ENCODE data around the gene EXOC8. TPM values are rescaled to one million over a fixed set of nuclear protein-coding genes. Genes with fewer than 3 reads are reported as not detected.

The EXOC8 gene
- total RNA-seq, 1 experiment from 2014 or later = 12.7 TPM

DNA sequence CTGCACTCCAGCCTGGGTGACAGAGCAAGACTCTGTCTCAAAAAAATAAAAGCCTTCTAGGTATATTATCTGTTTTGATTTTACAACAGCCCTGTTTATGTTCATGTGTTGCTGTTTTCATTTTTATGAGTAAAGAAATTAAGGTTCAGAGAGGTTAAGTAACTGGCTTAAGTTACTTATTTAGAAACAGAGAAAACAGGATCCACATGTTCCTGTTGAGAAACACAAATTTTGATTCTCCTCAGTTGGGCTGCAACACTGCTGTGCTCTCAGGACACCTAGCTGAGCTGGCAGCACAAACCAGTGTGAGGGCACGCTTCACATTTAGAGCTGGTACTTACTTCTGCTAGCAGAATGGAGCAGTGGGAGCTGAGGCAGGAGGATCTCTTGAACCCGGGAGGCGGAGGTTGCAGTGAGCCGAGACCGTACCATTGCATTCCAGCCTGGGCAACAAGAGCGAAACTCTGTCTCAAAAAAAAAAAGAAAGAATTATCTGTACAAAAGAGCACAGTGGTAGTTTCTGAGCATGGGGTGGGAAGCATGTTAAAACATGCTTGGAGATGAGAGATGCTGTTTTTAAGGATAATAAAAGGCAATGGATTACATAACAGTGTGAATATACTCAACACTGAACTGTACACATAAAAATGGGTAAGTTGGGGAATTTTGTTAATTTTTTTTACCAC, 2.8 kb upstream of the EXOC8 start:
- H3K79me2 ChIP-seq (ENCODE audit: insufficient read depth, low read length) = peaks cover 70% of the 10 kb centered on the region
- ATAC-seq (no peak), DNase-seq (ENCODE audit: low read depth, low spot score) (no peak)
- peaks cover 3 to 6% of the 10 kb centered on the region in 2 experiments; a peak in 3 of 4 replicates for H3K36me3 ChIP-seq (ENCODE audit: control insufficient read depth in 1 of 2, insufficient read depth in 2 of 2, low read length in 2 of 2)
- TF ChIP-seq REST (IDR thresholded peaks at IDR 0.05; ENCODE audit: low read depth) (no peak), EZH2phosphoT487 (IDR thresholded peaks at IDR 0.05; ENCODE audit: borderline replicate concordance) (no peak)
- no peaks in the 10 kb centered on the region for H4K20me1 ChIP-seq (ENCODE audit: insufficient read depth)
- H3K9ac ChIP-seq (ENCODE audit: low read length) = no peak overlapping the region
- no TSS peak for BruUV-seq (replicated peaks)
- H3K4me3 ChIP-seq (replicated peaks in 1 of 2; ENCODE audit: low read depth in 1 of 2, low read length in 2 of 2) = no peak overlapping the region
- no peak overlapping the region for H3K27ac ChIP-seq (ENCODE audit: low read depth, low read length)
- no peak overlapping the region for H2AFZ ChIP-seq (ENCODE audit: low read depth, low read length, poor library complexity, severe bottlenecking)
- RAD21 ChIA-PET (ENCODE audit: low non-redundant PET in 1 of 2, low total read pairs in 2 of 2, uncharacterized antibody in 2 of 2, unreplicated experiment in 2 of 2) = no interaction called here
- no peaks in the 10 kb centered on the region for H3K9me3 ChIP-seq (ENCODE audit: control insufficient read depth in 1 of 2, insufficient read depth in 1 of 2, low read depth in 1 of 2, low read length in 2 of 2)
- no peak overlapping the region for H3K4me2 ChIP-seq (ENCODE audit: low read length)
- no peaks in the 10 kb centered on the region for H3K9me2 ChIP-seq (ENCODE audit: insufficient read depth)
- intact Hi-C loops (cut with micrococcal nuclease) = no loop called here
- CTCF ChIA-PET = no interaction called here
- H3K27me3 ChIP-seq (ENCODE audit: insufficient read depth, low read length) = no peaks in the 10 kb centered on the region
- POLR2A ChIA-PET = no interaction called here
- H3K4me1 ChIP-seq (ENCODE audit: control insufficient read depth in 1 of 2, insufficient read depth in 2 of 2, low read length in 2 of 2) = peaks cover 14 to 28% of the 10 kb centered on the region in 2 experiments; a peak in 3 of 4 replicates

Data from HCT116 (cell line).